ENCODE results near the gene IL19.

The IL19 gene

DNA sequence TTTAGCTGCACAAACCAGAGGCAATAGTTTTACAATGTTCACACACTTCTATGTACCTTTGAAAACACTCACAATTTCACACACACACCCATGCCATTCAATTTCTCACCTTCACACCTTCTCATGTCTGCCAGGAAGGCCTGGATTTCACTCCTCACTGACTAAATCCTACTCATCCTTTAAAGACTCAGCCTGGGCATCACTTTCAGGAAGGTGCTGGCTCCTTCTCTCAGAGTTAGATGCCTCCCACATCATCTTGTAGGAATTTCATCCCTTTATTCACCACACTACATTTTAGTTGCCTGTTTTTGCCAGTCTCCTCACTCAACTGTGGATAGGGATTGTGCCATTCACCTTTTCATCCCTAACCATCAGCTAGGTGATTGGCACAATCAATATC lies 97.1 kb downstream of the IL19 start:
- H3F3A ChIP-seq (ENCODE audit: insufficient read depth), result no peaks in the 10 kb centered on the region
- H3K36me3 ChIP-seq (ENCODE audit: low read length), result no peaks in the 10 kb centered on the region
- H4K20me1 ChIP-seq (ENCODE audit: low read depth, low read length), result no peaks in the 10 kb centered on the region
- no peak overlapping the region for H2AFZ ChIP-seq (ENCODE audit: low read depth, low read length, severe bottlenecking)
- H3K9me2 ChIP-seq (replicated peaks; ENCODE audit: insufficient read depth, low read length), result no peaks in the 10 kb centered on the region
- TF ChIP-seq, protein P1, sequence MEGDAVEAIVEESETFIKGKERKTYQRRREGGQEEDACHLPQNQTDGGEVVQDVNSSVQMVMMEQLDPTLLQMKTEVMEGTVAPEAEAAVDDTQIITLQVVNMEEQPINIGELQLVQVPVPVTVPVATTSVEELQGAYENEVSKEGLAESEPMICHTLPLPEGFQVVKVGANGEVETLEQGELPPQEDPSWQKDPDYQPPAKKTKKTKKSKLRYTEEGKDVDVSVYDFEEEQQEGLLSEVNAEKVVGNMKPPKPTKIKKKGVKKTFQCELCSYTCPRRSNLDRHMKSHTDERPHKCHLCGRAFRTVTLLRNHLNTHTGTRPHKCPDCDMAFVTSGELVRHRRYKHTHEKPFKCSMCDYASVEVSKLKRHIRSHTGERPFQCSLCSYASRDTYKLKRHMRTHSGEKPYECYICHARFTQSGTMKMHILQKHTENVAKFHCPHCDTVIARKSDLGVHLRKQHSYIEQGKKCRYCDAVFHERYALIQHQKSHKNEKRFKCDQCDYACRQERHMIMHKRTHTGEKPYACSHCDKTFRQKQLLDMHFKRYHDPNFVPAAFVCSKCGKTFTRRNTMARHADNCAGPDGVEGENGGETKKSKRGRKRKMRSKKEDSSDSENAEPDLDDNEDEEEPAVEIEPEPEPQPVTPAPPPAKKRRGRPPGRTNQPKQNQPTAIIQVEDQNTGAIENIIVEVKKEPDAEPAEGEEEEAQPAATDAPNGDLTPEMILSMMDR (IDR thresholded peaks at IDR 0.05; ENCODE audit: insufficient read depth, low read length, poor library complexity, severe bottlenecking), result no peak
- no peak for TF ChIP-seq EZH2phosphoT487 (conservative IDR thresholded peaks at IDR 0.05; ENCODE audit: low read length)
- no peak overlapping the region for H3K27ac ChIP-seq (ENCODE audit: low read depth, low read length)
- H3K79me2 ChIP-seq (ENCODE audit: insufficient read depth, low read length), result no peaks in the 10 kb centered on the region
- H3K9me3 ChIP-seq (ENCODE audit: insufficient read depth, low read length), result no peaks in the 10 kb centered on the region
- no peak overlapping the region for H3K4me3 ChIP-seq (ENCODE audit: insufficient read depth, low read length, poor library complexity, severe bottlenecking)
- no peak overlapping the region for H3K4me2 ChIP-seq (ENCODE audit: low read depth, low read length, poor library complexity, severe bottlenecking)
- no peak overlapping the region for H3K9ac ChIP-seq (ENCODE audit: low read length)
- no peaks in the 10 kb centered on the region for H3K27me3 ChIP-seq (ENCODE audit: low read length)

DNA sequence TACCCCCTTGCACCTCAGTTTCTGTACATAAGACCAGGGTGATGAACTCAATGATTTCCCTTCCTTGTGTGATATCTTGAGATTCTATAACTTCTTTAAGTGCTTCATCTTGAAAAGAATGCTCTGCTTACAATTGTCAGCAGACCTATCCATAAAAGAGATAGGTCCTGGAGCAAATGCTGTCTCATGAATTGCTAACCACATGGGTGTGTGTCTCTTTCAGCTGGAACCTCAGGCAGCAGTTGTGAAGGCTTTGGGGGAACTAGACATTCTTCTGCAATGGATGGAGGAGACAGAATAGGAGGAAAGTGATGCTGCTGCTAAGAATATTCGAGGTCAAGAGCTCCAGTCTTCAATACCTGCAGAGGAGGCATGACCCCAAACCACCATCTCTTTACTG lies 97.7 kb downstream of the IL19 start:
- Histone ChIP-seq H3K9me3 (ENCODE audit: insufficient read depth, low read length) (no peaks in the 10 kb centered on the region), H2AFZ (ENCODE audit: low read depth, low read length, severe bottlenecking) (no peak overlapping the region), H3K9ac (ENCODE audit: low read length) (no peak overlapping the region), H3K36me3 (ENCODE audit: low read length) (no peaks in the 10 kb centered on the region), H3K9me2 (replicated peaks; ENCODE audit: insufficient read depth, low read length) (no peaks in the 10 kb centered on the region), H4K20me1 (ENCODE audit: low read depth, low read length) (no peaks in the 10 kb centered on the region), H3F3A (ENCODE audit: insufficient read depth) (no peaks in the 10 kb centered on the region), H3K4me2 (ENCODE audit: low read depth, low read length, poor library complexity, severe bottlenecking) (no peak overlapping the region), H3K4me3 (ENCODE audit: insufficient read depth, low read length, poor library complexity, severe bottlenecking) (no peak overlapping the region), H3K79me2 (ENCODE audit: insufficient read depth, low read length) (no peaks in the 10 kb centered on the region), H3K27me3 (ENCODE audit: low read length) (no peaks in the 10 kb centered on the region), H3K27ac (ENCODE audit: low read depth, low read length) (no peak overlapping the region)
- TF ChIP-seq EZH2phosphoT487 (conservative IDR thresholded peaks at IDR 0.05; ENCODE audit: low read length), result no peak
- TF ChIP-seq, protein P1 (IDR thresholded peaks at IDR 0.05; ENCODE audit: insufficient read depth, low read length, poor library complexity, severe bottlenecking), result no peak

DNA sequence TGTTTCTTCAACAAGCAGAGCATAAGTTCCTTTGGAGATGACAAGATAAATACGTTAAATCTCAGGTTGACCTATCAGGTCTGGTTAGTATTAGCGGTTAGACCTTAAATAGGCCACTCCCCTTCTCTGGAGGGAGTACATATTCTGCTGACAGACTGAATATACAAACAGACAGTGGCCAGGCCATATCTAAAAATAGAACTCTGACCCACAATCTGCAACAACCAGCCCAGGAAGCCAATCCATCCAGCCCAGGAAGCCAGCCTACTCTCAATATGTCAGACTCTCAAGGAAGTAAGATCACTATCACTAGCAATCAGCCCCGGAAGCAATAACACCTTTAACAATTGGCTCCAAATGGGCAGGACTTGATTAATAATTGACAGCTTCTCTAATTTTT lies 101.6 kb downstream of the IL19 start:
- no peaks in the 10 kb centered on the region for H3F3A ChIP-seq (ENCODE audit: insufficient read depth)
- H3K36me3 ChIP-seq (ENCODE audit: low read length), result no peaks in the 10 kb centered on the region
- H3K4me3 ChIP-seq (ENCODE audit: insufficient read depth, low read length, poor library complexity, severe bottlenecking), result no peak overlapping the region
- no peak overlapping the region for H3K9ac ChIP-seq (ENCODE audit: low read length)
- H3K79me2 ChIP-seq (ENCODE audit: insufficient read depth, low read length), result no peaks in the 10 kb centered on the region
- H3K27me3 ChIP-seq (ENCODE audit: low read length), result no peaks in the 10 kb centered on the region
- peaks cover 6% of the 10 kb centered on the region; the same call in 1 of the 2 replicates for H3K9me3 ChIP-seq (ENCODE audit: insufficient read depth, low read length)
- no peaks in the 10 kb centered on the region for H4K20me1 ChIP-seq (ENCODE audit: low read depth, low read length)
- TF ChIP-seq, protein P1 (IDR thresholded peaks at IDR 0.05; ENCODE audit: insufficient read depth, low read length, poor library complexity, severe bottlenecking), result no peak
- TF ChIP-seq EZH2phosphoT487 (conservative IDR thresholded peaks at IDR 0.05; ENCODE audit: low read length), result no peak
- no peaks in the 10 kb centered on the region for H3K9me2 ChIP-seq (replicated peaks; ENCODE audit: insufficient read depth, low read length)
- H3K27ac ChIP-seq (ENCODE audit: low read depth, low read length), result no peak overlapping the region
- no peak overlapping the region for H3K4me2 ChIP-seq (ENCODE audit: low read depth, low read length, poor library complexity, severe bottlenecking)
- H2AFZ ChIP-seq (ENCODE audit: low read depth, low read length, severe bottlenecking), result no peak overlapping the region
